ENCODE data around the gene GIPC1.
"Not testable (repeated sequence)": the region's sequence is repeated elsewhere in the genome, so short reads cannot be mapped to it uniquely, and the experiment has no call there.

GIPC1 gene

GRCh38 chr19:14517446-14517839 lies 21.5 kb upstream of the GIPC1 start:
- no peak for DNase-seq

GRCh38 chr19:14516746-14517438 lies 21.0 kb upstream of the GIPC1 start:
- no peak for DNase-seq

GRCh38 chr19:14516048-14516534 lies 20.2 kb upstream of the GIPC1 start:
- DNase-seq = no peak

GRCh38 chr19:14515501-14516047 lies 19.6 kb upstream of the GIPC1 start:
- no peak for DNase-seq

GRCh38 chr19:14514215-14514863 lies 18.4 kb upstream of the GIPC1 start:
- DNase-seq = no peak

GRCh38 chr19:14512406-14512961 lies 16.6 kb upstream of the GIPC1 start:
- DNase-seq = no peak

- DNase-seq = no peak
Measured at GRCh38 chr19:14511229-14511593, 15.3 kb upstream of the GIPC1 start.

- DNase-seq = no peak
Measured at GRCh38 chr19:14510311-14511228, 14.6 kb upstream of the GIPC1 start.

GRCh38 chr19:14507704-14508542 lies 12.0 kb upstream of the GIPC1 start:
- DNase-seq = no peak

- peak; percentile 67 to 80 for DNase-seq
Measured at GRCh38 chr19:14505488-14506239, 9.7 kb upstream of the GIPC1 start.

GRCh38 chr19:14504575-14504974 lies 8.6 kb upstream of the GIPC1 start:
- DNase-seq = not testable (repeated sequence)

- DNase-seq = no peak
Measured at GRCh38 chr19:14503285-14503684, 7.4 kb upstream of the GIPC1 start.

- DNase-seq = no peak
Measured at GRCh38 chr19:14502334-14503092, 6.6 kb upstream of the GIPC1 start.

GRCh38 chr19:14497228-14497921 lies 1.4 kb upstream of the GIPC1 start:
- no peak for DNase-seq

- DNase-seq = no peak
Measured at GRCh38 chr19:14496834-14497227, 904 bp upstream of the GIPC1 start.

- no peak for DNase-seq
Measured at GRCh38 chr19:14495672-14496028, 277 bp downstream of the GIPC1 start.

- DNase-seq = no peak
Measured at GRCh38 chr19:14494910-14495671, 836 bp downstream of the GIPC1 start.

- no peak for DNase-seq
Measured at GRCh38 chr19:14494411-14494810, 1.5 kb downstream of the GIPC1 start.

GRCh38 chr19:14492756-14493337 lies 3.1 kb downstream of the GIPC1 start:
- no peak for DNase-seq

Data from stimulated activated CD4-positive, alpha-beta T cell treated with anti-CD3 and anti-CD28 coated beads, Interleukin-2, amount 100 ng/mL, for 48 hours (primary cell).